Measurements from ENCODE around the gene NR2C2AP. TPM values are rescaled to one million over a fixed set of nuclear protein-coding genes. Genes with fewer than 3 reads are reported as not detected.

NR2C2AP gene
- total and polyA plus RNA-seq, 2 donors (not counting 3 experiments of a cell fraction or from before 2014, with no cell fraction given) = 11.9 to 17.5 TPM

DNA sequence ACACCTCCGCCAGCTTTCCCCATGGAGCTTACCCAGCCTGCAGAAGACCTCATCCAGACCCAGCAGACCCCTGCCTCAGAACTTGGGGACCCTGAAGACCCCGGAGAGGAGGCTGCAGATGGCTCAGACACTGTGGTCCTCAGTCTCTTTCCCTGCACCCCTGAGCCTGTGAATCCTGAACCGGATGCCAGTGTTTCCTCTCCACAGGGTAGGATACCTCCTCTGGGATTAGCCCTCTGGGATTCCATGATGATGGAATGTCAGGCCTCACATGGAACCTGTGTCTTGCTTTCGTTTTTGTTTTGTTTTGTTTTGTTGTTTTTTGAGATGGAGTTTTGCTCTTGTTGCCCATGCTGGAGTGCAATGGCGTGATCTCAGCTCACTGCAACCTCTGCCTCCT lies 9.3 kb downstream of the NR2C2AP start:
- ChIA-PET CTCF (interaction anchor here (2.9 kb wide), 1 partner anchor 149 kb away, joined by 12 read pairs; no protein-coding TSS in a partner anchor), POLR2A (interaction anchor here (0.6 to 1.1 kb wide), 2 partner anchors 7 to 52 kb away, joined by 4 to 6 read pairs; no protein-coding TSS in a partner anchor)
- DNase-seq (ENCODE audit: low read depth, low spot score) = no peak
- Histone ChIP-seq H3K9ac (replicated peaks; ENCODE audit: extremely low read depth, insufficient read depth, low read length) (no peak overlapping the region), H3K9me3 (replicated peaks; ENCODE audit: control insufficient read depth, insufficient read depth, low read length) (no peaks in the 10 kb centered on the region), H3K27me3 (ENCODE audit: control insufficient read depth in 2 of 2, insufficient read depth in 2 of 2, low read length in 2 of 2) (no peaks in the 10 kb centered on the region), H2AFZ (ENCODE audit: low read depth, low read length) (no peak overlapping the region), H4K20me1 (replicated peaks; ENCODE audit: control insufficient read depth, extremely low read depth, insufficient read depth, low read length) (no peaks in the 10 kb centered on the region), H3K27ac (ENCODE audit: insufficient read depth, low read depth, low read length) (no peak overlapping the region), H3K9me1 (replicated peaks; ENCODE audit: control insufficient read depth, extremely low read depth, insufficient read depth, low read length) (no peaks in the 10 kb centered on the region), H3K4me3 (replicated peaks in 1 of 3; ENCODE audit: insufficient read depth in 1 of 3, low read depth in 1 of 3, low read length in 3 of 3) (no peak overlapping the region), H3K4me2 (ENCODE audit: insufficient read depth, low read length) (peak overlapping the region; percentile 89), H3K4me1 (ENCODE audit: control insufficient read depth, extremely low read depth, insufficient read depth, low read length) (peaks cover 15% of the 10 kb centered on the region), H3K36me3 (ENCODE audit: control insufficient read depth in 2 of 2, extremely low read depth in 1 of 2, insufficient read depth in 2 of 2, low read length in 2 of 2) (peaks cover 3 to 21% of the 10 kb centered on the region in 2 experiments), H3K79me2 (ENCODE audit: control insufficient read depth, insufficient read depth, low read length) (peaks cover 29% of the 10 kb centered on the region)
- FAIRE-seq = no peak
- dilution Hi-C loops (cut with MboI; ENCODE audit: extremely low pct_ligation_motif_present, low sequenced_read_pairs) (no loop called here), intact Hi-C loops (cut with micrococcal nuclease) (loop anchor here (2.0 to 10.0 kb wide), 2 partner anchors 127 to 291 kb away; partner anchors contain the start of genes MAU2 and SUGP1)
- TF ChIP-seq JUN (IDR thresholded peaks at IDR 0.05; ENCODE audit: borderline replicate concordance, insufficient read depth, insufficient read length, low read depth) (no peak), POLR2AphosphoS5 (IDR thresholded peaks at IDR 0.05; ENCODE audit: insufficient read depth, low read depth, low read length) (no peak), MAX (IDR thresholded peaks at IDR 0.05; ENCODE audit: insufficient read depth, insufficient read length) (no peak), MYC (IDR thresholded peaks at IDR 0.05; ENCODE audit: low read depth, low read length) (no peak), CTCF (IDR thresholded peaks at IDR 0.05; ENCODE audit: extremely low read depth in 1 of 2, insufficient read depth in 1 of 2, low read depth in 1 of 2, low read length in 2 of 2) (no peak), POLR2A (IDR thresholded peaks at IDR 0.05; ENCODE audit: low read depth, low read length) (no peak), GATA2 (IDR thresholded peaks at IDR 0.05; ENCODE audit: insufficient read depth, insufficient read length, low read depth, low read length) (no peak), FOS (IDR thresholded peaks at IDR 0.05; ENCODE audit: borderline replicate concordance, insufficient read depth, low read length) (no peak)
- BruUV-seq (replicated peaks) = no TSS peak
